Psoas muscle (tissue), 8 donors: ENCODE results near the gene RGL3. TPM values are rescaled to one million over a fixed set of nuclear protein-coding genes. Genes with fewer than 3 reads are reported as not detected.
A peak's percentile ranks its signal among the peaks of the same experiment; 100 is the strongest.

Experiments
- ATAC-seq, 4 donors: fragments of 200-7000 bp; cut with Tn5 transposase; one replicate each; pipeline ENCODE4 v1.9.1; 2020; ENCODE audit warnings: moderate library complexity in 3 of 4, mild to moderate bottlenecking in 2 of 4
- DNase-seq, 2 donors: peaks; one replicate each; pipeline ENCODE4 v3.0.0-alpha.2; 2020
- H3K27ac ChIP-seq: fragments of 200-600 bp; one replicate; pipeline ENCODE4 v1.8.0; 2022
- H3K27me3 ChIP-seq, 3 donors: fragments of 200-600 bp in 1 of 3; one replicate each; pipeline versions ENCODE4 v1.6.1 to v1.8.0; 2013 to 2022; ENCODE audit warnings: low read length in 2 of 3, mild to moderate bottlenecking in 2 of 3, moderate library complexity in 1 of 3; ENCODE audit not compliant: insufficient read depth in 3 of 3
- H3K36me3 ChIP-seq, 2 donors: fragments of 200-600 bp in 1 of 2; one replicate each; pipeline versions ENCODE4 v1.6.1 to v1.8.0; 2013 to 2022; ENCODE audit warnings: low read depth in 1 of 2, mild to moderate bottlenecking in 1 of 2, moderate library complexity in 1 of 2; ENCODE audit not compliant: insufficient read depth in 1 of 2
- H3K4me1 ChIP-seq: fragments of 200-600 bp; one replicate; pipeline ENCODE4 v1.8.0; 2022
- H3K4me3 ChIP-seq: fragments of 200-600 bp; one replicate; pipeline ENCODE4 v1.8.0; 2022; ENCODE audit warnings: mild to moderate bottlenecking
- H3K9me3 ChIP-seq: fragments of 200-600 bp; one replicate; pipeline ENCODE4 v1.8.0; 2022
- CTCF ChIP-seq: fragments of 200-600 bp; IDR thresholded peaks from one replicate; pipeline ENCODE4 v1.8.0; 2022; ENCODE audit warnings: antibody characterized with exemption
- WGBS, 3 donors: extraction: QIAGEN DNeasy Blood & Tissue Kit; methylation state at CpG; one replicate each; pipeline versions ENCODE4 v1.1.6 to v1.1.7; 2013; 5-methylcytosine and 5-hydroxymethylcytosine counted together
- intact Hi-C, 2 donors: fragments of 100-400 bp; cut with DNase I; formaldehyde crosslinking; loops; one replicate each; pipeline versions ENCODE4 v1.11.0 to v1.14.2; 2022
- polyA plus RNA-seq, 3 donors: library from polyadenylated mRNA; stranded (reverse); fragments of 200-250 nt; gene quantifications; one replicate each; pipeline ENCODE4 v1.2.3, GENCODE V29; 2013
- total RNA-seq, 4 donors: library from RNA; stranded (reverse); fragmentation: NEBNext Ultra II Directional in 2 of 4; extraction: Animal tissue kit (Norgen Biotek cat#: 25700) in 2 of 4; gene quantifications; one replicate each; pipeline versions ENCODE4 v1.2.1 to v1.2.4, GENCODE V29; 2021 to 2023
- donor health status: healthy with polysubstance abuse.
- donor health status: DM: no; HTN: no; CAD: no; lungs with moderate emphysema.
- donor health status: Bipolar disorder and iron deficiency.
- donor health status: healthy.
- donor health status: DM: yes; HTN: yes; CAD: no.
- donor health status: DM: no; HTN: no; CAD: no.
- donor health status: DM: no; HTN: no; CAD: no.
- donor health status: DM: yes; HTN: yes; CAD: no.

Gene RGL3
- total and polyA plus RNA-seq, 7 donors, result 1.2 to 6.4 (median 2.2) TPM

GRCh38 chr19:11452620-11453310 is 33.7 kb upstream of the RGL3 start:
- intact Hi-C loops, result no loop called here
- no peaks in the 10 kb centered on the region for H3K4me1 ChIP-seq
- H3K9me3 ChIP-seq, result no peaks in the 10 kb centered on the region
- H3K27ac ChIP-seq, result no peak overlapping the region
- ATAC-seq (no peak), DNase-seq (no peak)
- H3K27me3 ChIP-seq, result peaks cover 0 to 20% (median 10%) of the 10 kb centered on the region in 3 donors
- no peak overlapping the region for H3K4me3 ChIP-seq
- WGBS, 3 donors, result 68 to 71% (median 69%) methylated on average over 32 to 33 of the region's 33 CpGs
- H3K36me3 ChIP-seq, result peaks cover 0 to 29% of the 10 kb centered on the region in 2 donors
- TF ChIP-seq CTCF, result no peak

DNA sequence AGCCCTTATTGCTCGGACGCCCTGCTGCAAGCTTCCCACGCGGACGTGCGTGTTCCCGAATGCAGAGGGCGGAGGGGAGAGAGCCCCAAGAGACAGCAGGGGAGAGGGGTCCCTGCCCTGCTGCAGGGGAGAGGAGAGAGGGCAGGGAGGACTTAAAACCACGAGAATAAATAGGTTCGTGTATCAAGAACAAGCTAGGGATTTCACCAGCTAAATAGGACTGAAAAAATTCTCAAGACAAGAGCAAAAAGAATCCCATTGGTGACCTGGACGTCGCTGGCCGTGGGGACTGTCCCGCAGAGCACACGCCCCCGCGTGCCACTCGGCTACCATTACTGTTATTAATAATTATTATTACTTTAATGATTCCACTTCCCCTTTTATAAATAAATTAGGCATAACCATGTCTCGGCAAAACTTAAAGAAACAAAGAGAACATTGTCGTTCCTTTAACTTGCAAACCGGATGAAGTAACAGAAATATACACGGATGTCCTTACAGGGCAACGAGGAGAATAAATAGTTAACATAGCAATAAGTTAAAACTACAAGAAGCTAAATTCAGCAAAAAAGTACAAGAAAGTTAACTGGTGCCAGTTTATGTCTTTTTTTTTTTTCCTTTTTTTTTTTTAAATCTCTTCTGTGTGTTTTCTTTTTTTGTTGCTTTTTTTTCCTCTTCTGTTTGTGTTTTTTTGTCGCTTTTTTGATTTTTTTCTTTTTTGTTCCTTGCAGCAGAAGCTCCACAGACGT is 32.9 kb upstream of the RGL3 start:
- H3K9me3 ChIP-seq, result no peaks in the 10 kb centered on the region
- H3K36me3 ChIP-seq, result peaks cover 0 to 34% of the 10 kb centered on the region in 2 donors
- WGBS, 3 donors, result 24 to 30% (median 26%) methylated on average over 25 of the region's 25 CpGs
- no peak for TF ChIP-seq CTCF
- intact Hi-C loops, result no loop called here
- no peak overlapping the region for H3K27ac ChIP-seq
- H3K4me3 ChIP-seq, result no peak overlapping the region
- H3K27me3 ChIP-seq, result peaks cover 0 to 17% (median 10%) of the 10 kb centered on the region in 3 donors
- no peaks in the 10 kb centered on the region for H3K4me1 ChIP-seq
- ATAC-seq (no peak), DNase-seq (no peak)

DNA sequence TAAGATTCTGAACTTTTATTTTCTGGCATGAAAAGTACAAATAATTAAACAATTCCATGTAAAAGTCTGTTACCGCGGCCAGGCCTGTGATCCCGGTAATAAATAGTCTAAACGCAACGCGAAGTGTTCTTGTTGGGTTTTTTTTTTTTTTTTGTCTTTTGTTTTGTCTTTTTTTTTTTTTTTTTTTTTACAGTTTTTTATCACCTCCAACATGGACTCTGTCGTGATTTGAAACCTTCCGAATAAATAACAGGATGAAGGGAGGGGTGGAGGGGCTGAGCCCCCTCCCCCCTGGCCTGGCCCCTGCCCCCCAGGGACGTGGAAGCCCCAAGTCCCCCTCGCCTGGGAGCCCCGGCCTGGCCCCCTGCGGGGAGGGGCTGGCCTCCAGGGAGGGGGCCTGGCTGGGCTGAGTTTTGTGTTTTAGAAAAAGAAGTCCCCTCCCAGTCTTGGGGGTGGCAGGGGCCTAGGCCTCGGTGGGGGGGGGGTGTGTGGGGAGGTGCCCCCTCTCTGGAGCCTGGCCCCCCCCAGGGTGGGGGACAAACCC is 32.3 kb upstream of the RGL3 start:
- Histone ChIP-seq H3K27me3 (peaks cover 0 to 17% (median 10%) of the 10 kb centered on the region in 3 donors), H3K4me3 (no peak overlapping the region), H3K9me3 (no peaks in the 10 kb centered on the region), H3K36me3 (peaks cover 0 to 41% of the 10 kb centered on the region in 2 donors), H3K27ac (no peak overlapping the region), H3K4me1 (no peaks in the 10 kb centered on the region)
- DNase-seq (no peak), ATAC-seq (no peak)
- intact Hi-C loops, result no loop called here
- 24 to 38% (median 25%) methylated on average over 10 to 13 of the region's 13 CpGs for WGBS, 3 donors
- TF ChIP-seq CTCF, result no peak

- Histone ChIP-seq H3K27me3 (peaks cover 0 to 17% (median 10%) of the 10 kb centered on the region in 3 donors), H3K9me3 (no peaks in the 10 kb centered on the region), H3K27ac (no peak overlapping the region), H3K4me3 (no peak overlapping the region), H3K36me3 (peaks cover 0 to 45% of the 10 kb centered on the region in 2 donors), H3K4me1 (no peaks in the 10 kb centered on the region)
- TF ChIP-seq CTCF, result no peak
- ATAC-seq (peak in 1 of 4 donors; percentile 16), DNase-seq (no peak)
- WGBS, 3 donors, result 83 to 85% (median 85%) methylated on average over 21 of the region's 21 CpGs
- intact Hi-C loops, result no loop called here
Measured at GRCh38 chr19:11450570-11451326, 31.6 kb upstream of the RGL3 start.
